Nucleus accumbens (tissue), 56 donors: ENCODE results near the gene NEU3.

ENCODE experiments used
- DNase-seq, 56 donors: peaks; one replicate each; lab custom pipeline; 2025; lab: John Stamatoyannopoulos, UW

NEU3 gene

GRCh38 chr11:75052457-75052856, 63.7 kb downstream of the NEU3 start:
- no peak for DNase-seq

- DNase-seq, result no peak
These were observed 66.8 kb downstream of the NEU3 start for GRCh38 chr11:75055511-75055910.

DNA sequence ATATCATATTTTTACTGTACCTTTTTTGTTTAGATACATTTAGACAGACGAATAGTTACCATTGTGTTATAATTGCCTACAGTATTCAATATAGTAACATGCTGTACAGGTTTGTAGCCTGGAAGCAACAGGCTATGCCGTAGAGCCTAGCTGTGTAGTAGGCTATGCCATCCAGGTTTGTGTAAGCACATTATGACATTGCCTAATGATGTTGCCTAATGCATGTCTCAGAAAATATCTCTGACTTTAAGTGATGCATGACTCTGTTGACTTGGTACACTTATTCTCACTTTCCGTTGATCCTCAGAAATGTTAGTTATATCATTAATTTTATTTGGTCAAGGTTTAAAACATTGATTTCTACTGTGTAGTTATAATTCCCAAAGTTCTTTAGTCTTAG, 68.1 kb downstream of the NEU3 start:
- no peak for DNase-seq

GRCh38 chr11:75059299-75059698, 70.6 kb downstream of the NEU3 start:
- DNase-seq, result no peak

DNA sequence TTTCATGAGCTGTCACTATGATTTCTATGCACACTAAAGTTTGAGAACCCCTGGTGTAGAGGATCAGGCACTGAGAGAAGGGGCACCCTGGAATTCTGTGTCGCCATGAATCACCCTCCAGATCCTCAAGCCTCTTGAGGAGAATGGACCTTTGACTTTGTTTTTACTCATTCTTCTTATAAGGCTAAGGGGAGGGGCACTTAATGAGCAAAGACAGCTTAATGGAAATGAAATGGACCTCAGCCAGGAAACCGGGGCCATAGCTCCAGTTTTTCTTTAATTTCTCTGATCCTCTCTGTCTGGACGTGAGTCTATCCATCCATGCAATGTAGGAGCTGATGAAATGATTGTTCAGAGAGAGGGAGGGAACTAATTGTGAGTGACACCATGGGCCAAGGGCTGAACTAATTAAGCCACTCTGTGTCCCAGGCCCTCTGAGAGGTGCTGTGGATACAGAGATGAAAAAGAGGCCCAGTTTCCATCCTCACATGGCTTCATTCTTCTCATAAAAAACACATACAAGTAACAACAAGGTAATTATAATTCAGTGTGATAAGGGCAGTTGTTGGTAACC, 75.1 kb downstream of the NEU3 start:
- no peak for DNase-seq

DNA sequence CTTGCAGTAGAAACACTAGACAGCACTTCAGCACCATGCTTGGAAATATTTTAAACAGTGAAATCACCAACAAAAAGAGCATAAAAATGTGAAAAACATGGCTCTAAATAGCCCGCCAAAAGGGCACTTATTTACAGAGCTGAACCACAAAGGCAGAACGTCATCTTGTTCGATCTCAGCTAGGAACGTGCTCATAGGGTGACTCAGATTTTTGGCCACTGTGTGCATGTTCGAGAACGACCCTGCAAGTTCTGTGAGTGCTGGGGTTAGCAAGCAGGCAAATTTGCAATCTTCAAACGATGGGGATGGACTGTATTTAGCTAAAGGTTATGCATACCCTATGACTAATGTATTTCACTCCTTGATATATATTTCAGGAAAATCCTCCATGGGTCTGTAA, 77.3 kb downstream of the NEU3 start:
- no peak for DNase-seq
